ENCODE results near the gene MRPL21.
"Not testable (repeated sequence)": the region's sequence is repeated elsewhere in the genome, so short reads cannot be mapped to it uniquely, and the experiment has no call there.

MRPL21 gene

DNA sequence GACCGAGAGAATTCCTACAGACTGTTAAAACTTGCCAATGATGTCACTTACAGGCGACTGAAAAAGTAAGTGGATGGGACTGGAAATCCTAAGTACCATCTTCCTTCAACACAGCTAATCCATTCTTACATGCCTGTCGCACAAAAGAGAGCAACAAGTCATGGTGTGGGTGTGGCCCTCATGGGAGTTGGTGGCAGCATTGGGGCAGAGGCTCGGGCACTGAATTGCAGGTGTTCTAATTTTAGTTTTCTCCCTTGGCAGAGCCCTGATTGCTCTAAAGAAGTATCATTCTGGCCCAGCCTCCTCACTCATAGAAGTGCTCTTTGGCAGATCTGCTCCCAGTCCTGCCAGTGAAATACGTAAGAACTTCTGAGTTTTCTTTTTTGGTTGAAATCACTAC lies 4.6 kb upstream of the MRPL21 start:
- DNase-seq, result no peak

DNA sequence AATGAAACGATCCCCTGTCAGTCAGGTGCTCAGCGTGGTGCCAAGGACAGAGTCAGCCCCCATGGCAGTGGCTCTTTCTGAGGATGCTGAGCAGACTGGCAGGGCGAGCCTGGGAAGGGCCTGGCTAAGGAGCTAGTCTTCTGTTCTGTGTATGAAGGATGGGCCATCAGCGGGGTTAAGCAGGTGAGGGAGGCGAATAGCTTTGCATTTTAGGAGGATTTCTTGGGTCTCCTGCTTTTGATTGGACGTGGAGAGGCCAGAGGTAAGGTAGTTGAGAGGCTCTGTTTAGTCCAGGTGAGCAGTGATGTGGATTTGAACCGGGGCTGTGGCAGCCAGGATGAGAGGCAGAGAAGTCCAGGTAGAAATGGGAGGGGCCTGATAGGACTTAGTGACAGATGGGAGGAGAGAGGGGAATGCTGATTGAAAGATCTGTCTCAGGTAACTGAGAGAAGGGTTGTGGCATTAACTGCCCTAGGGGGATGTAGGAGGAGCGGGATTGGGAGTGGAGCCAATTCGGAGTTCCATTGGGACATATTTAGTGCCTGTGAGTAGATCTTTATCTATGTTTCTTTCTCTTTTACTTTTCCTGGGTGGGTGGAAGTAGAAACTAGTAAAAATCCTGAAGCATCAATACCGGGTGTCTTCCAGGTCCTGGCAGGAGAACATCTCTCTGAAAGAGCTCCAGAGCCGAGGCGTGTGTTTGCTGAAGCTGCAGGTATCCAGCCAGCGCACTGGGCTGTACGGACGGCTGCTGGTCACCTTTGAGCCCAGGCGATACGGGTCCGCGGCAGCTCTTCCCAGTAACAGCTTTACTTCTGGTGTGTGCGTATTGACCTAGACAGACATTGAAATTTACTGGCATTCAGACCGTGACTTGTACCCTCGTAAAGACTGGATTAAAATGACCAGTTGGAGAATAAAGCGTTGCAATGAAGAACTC lies 2.1 kb upstream of the MRPL21 start:
- DNase-seq, result no peak

GRCh38 chr11:68904248-68904847 lies 716 bp upstream of the MRPL21 start:
- DNase-seq, result no peak

DNA sequence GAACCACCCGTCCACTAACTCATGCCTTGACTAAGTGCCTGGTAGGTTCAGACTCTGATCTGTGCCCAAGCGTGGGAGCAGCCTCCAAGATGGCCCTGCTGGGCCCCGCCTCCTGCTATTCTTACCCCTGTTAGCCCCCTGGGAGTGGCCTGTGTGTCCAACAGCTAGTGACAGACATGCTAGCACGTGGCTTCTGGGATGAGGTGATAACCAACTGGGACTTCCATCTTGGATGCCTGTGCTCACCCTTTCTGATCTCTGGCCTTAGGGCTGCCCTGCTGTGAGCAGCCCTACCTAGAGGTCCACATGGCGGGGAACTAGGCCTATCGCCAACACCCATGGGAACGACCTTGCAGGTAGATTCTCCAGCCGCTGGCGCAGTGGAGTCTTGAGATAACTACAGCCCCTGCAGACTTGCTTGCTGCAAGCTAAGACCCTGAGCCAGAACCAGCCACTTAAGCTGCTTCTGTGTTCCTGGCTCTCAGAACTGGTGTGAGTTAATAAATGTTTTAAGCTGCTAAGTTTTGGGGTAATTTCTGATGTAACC lies 2.7 kb downstream of the MRPL21 start:
- no peak for DNase-seq

DNA sequence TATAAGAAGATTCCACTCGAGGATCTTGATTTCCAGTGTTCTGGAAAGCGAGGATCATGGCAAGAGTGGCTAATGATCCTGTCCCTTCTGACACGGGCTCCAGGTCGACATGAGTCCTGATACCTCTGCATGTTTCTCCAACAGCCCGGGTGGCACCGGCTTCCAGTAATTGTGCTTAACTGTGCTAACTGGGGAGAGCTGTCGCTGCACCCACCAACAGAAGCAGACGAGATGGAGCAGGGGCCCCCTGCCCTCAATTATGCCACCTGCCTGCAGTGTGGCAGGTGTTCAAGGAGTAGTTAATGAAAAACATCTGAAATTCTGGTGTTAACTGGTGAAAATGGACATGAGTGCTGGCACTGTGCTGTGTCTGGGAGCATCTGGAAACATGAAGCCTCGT lies 6.2 kb downstream of the MRPL21 start:
- no peak for DNase-seq

DNA sequence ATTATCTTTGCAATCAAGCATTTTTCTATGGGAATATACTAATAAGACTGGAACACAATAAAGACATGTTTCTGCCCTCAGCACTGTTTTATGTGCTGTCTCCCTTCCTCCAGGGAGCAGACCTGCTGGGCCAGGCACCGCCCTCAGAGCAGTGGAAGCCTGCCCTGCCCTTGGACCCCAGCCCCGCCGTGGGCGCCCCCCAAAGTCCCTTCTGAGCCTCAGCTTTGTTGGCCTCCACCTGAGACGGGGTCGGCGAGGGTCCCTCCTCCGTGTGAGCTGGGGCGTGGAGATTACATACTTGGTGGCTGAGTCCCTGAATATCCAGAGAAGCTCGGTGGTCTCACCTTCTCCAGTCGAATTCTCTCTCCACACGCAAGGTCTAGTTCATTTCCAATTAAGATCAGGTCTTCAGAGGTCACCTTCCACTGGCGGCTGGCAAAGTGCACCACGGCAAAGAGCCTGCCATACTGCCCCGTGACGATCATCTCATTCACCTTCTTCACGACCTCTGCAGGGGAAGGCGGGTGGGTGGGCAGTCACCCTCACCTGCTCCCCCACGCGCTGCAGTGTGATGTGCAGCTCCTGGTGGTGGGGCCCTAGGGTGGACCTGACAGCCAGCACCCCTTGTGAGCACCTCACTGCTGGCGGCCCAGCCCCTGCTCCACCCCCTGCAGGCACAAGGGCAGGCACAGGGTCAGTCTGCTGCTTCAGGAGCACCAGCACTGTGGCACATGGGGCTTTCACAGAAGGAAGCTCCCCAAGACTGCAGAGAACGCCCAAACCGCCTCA lies 7.3 kb downstream of the MRPL21 start:
- no peak for DNase-seq

DNA sequence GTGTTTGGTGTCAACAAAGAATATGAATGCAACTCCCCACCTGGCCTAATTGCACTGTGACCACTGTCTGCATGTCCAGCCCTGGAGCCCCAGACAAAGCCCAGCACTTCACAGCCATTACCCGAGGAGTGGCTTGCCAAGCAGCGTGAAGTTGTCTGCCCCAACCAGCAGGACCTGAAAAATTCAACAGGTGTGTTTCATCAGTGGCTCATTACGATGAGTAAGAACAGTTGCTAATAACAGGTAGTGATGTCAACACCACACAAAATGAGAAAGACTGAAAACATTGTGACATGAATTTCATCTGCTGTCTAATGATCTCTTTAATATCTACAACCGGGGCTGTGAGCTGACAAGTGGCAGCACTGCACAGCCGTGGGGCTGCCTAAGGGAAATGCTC lies 10.3 kb downstream of the MRPL21 start:
- DNase-seq, result no peak

GRCh38 chr11:68892576-68892975 lies 11.1 kb downstream of the MRPL21 start:
- no peak for DNase-seq

GRCh38 chr11:68891351-68891948 lies 12.2 kb downstream of the MRPL21 start:
- DNase-seq, result no peak

DNA sequence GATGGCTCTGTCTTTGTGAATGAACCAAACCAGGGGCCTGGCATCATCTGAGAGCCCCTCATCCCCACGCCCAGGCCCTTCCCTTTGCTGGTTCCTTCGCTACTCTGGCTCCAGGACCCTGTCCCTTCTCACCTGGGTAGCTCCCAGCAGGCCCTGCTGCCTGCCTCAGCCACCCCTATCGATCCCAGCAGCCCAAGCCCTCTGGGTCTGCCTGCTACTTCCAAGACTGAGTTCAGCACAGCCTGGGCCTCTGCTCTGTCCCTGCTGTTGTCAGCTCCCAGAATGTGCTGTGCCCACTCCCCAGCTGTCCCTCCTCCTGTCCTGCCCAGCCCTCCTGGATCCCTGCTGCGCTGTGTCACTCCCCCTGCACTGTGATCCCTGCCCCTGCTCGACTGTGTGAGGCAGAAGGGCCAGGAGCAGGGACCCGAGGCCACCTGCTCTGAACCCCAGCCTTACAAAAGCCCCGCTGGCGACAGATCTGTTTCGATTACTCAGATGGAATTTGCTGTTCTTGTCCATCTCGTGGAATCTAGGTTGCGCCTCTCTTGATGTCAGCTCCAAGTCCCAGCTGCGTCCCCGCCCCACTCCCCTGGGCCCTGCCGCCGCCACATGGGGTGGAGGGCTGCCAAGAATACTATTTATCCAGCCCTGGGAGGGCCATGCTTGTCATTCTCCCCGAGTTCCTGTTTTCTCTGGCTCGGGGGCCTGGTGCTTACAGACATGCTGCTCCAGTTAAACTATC lies 13.0 kb downstream of the MRPL21 start:
- peak; percentile 88 for DNase-seq

DNA sequence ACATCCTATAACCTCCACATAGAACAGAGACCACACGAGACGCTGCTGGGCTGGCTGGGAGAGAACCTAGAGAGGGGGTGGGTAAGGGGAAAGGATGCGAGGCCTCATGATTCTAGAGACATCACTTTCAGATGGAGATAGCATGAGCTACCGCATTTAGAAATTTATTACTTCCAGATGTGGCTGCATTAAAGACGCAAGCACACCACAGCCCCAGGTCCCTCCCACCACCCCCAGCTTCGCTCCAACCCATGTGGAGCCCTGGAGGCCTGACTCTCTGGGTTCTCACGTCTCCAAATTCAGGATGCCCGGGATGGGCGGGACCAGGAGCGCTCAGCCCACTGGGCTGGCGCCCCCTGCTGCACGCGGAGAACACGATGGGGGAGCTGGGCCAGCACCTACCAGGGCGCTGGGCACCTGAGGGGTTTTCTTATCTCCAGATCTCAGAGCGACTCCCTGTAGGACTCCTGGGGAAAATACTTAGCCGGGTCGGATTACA lies 13.6 kb downstream of the MRPL21 start:
- peak; percentile 86 for DNase-seq

GRCh38 chr11:68884827-68885226 lies 18.8 kb downstream of the MRPL21 start:
- DNase-seq, result not testable (repeated sequence)

DNA sequence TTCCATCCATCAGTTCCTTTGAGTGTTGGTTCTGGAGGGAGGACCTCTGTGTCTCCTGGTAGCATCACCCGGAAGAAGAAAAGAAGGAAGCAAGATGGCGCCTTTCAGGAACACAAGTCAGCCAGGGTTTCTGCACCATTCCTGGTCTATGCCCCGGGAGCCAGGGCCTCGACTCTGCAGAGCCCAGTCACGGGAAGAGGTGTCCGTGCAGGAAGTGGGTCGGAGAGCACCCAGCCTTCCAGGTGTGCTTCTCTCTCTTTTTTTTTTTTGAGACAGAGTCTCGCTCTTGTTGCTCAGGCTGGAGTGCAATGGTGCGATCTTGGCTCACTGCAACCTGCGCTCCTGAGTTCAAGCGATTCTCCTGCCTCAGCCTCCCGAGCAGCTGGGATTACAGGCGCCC lies 21.2 kb downstream of the MRPL21 start:
- DNase-seq, result no peak

DNA sequence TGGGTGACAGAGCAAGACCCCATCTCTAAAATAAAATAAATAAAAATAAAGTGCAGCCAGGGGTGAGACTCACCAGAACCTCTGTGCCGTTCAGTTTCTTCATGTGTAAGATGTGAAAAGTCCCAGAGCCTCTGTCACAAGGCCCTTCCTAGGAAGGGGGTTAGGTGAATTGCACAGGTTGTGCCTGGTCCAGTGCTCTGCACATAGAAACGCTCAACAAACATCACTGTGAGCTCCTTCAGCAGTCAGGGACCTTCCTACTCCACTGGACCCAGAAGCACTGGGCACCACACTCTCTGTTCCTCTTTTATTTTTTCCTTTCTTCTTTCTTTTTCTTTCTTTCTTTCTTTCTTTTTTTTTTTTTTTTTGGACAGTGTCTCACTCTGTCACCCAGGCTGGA lies 22.3 kb downstream of the MRPL21 start:
- DNase-seq, result no peak

DNA sequence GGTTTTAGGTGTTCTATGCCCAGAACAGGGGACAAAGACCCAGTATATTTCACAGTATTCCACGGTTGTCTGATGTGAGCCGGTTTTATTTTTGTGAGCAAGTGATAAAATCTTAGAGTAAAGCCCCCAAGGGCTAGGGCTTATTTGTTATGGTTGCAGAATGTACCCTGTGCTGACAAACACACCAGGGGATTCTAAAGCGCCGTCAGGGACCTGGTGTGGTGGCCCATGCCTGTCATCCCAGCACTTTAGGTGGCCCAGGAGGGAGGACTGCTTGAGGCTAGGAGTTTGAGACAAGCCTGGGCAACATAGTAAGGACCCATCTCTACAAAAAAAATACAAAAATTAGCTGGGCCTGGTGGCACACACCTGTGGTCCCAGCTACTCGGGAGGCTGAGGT lies 22.8 kb downstream of the MRPL21 start:
- no peak for DNase-seq

DNA sequence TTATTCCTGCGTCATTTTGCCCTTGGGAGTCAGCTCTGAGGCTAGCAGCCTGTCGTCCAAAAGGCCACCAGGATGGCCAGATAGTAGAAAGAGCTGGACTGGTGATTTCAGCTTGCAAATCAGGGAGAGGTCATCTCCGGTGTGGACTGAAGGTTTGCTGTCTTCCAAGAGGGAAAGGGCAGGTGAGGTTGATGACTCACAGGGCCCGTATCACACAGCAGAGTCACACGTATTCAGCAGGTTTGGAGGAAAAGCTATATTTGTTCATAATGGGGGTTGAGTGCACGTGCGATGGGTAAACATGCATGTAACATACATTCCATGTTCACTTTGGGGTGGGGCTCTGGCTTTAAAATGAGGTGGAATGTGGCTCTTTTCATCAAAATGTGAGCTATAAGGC lies 25.6 kb downstream of the MRPL21 start:
- no peak for DNase-seq

- no peak for DNase-seq
Measured at GRCh38 chr11:68872216-68873003, 31.2 kb downstream of the MRPL21 start.

GRCh38 chr11:68870470-68870869 lies 33.2 kb downstream of the MRPL21 start:
- DNase-seq, result no peak

DNA sequence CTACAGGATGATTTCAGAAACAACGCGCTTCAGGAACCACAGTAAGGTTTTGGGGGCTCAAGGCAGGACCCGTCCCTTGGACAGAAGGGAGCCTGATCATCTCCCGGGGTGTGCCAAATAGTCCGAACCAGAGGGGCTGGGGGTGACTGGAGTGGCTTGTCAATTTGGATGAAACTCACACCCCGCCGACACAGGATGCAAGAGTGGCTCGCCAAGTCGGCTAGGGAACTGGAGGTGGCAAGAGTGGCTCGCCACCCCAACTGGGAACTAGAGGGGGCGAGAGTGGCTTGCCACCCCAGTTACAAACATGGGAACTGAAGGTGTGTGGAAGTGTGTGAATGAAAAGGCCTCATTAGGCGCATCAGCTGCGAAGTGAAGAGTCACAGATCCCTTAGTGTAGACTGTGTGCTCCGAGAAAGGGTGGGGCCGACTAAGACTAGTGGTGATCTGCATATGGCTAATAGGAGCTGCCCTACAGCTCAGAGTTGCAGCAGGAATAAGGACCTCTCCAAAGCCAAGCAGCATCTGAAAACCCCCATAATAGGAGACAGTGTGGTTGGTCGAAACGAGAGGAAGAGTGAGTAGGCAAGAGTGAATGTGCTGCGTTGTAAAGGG lies 35.3 kb downstream of the MRPL21 start:
- DNase-seq, result no peak

DNA sequence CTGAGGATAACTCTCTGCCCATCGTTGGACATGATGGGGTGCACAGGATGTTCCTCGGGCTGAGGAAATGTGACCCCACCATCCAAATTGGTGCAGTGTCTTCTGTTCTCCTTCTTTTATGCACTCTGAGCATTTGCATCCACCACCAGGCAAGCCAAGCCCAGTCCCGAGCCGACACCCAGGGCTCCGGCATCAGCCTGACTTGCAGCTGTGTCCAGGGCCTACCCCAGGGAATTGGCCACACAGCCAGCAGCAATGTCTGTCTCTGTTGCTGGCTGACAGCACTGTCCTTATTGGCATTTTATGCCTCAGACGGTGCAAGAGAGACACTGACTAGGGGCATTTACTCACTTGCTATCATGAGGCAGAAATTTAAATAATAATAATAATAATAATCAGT lies 36.6 kb downstream of the MRPL21 start:
- no peak for DNase-seq

- DNase-seq, result no peak
Measured at GRCh38 chr11:68865241-68865640, 38.4 kb downstream of the MRPL21 start.

Measured in femur (tissue), 1 donor.